DOHH2 (cell line): ENCODE data around the gene ARHGEF4.

ENCODE experiments used
- CTCF ChIP-seq: fragments of 200-600 bp; sonication (generic); IDR thresholded peaks from one replicate; pipeline ENCODE4 v1.5.1; 2014; ENCODE audit warnings: antibody characterized with exemption, mild to moderate bottlenecking, low read depth, low read length; ENCODE audit not compliant: poor library complexity, severe bottlenecking
- EZH2phosphoT487 ChIP-seq: fragments of 200-600 bp; sonication (generic); IDR thresholded peaks from 2 replicates; pipeline ENCODE4 v1.6.1; 2017; ENCODE audit warnings: borderline replicate concordance, mild to moderate bottlenecking, antibody characterized with exemption, low read length, moderate library complexity, mixed read lengths

DNA sequence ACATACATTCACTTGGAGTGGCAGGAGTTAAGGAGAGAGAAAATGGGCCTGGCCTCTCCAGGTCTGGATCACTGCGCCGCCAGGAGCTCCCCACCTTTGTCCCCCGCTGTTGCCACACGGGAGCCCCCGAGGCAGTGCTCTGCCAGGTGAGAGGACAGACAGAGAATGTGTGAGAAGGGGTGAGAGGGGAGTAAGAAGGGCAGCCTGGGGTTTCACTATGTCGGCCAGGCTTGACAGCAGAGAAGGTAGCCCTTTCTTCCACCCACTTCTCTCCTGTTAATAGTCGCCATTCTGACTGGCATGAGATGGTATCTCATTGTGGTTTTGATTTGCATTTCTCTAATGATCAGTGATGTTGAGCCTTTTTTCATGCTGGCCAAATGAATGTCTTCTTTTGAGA lies 26.2 kb upstream of the ARHGEF4 start:
- no peak for TF ChIP-seq CTCF
- no peak for TF ChIP-seq EZH2phosphoT487
